SU-DHL-6 (cell line): ENCODE results near the gene CIAO3.

Experiments used
- H2AFZ ChIP-seq: fragments of 200-600 bp; sonication (generic); 2 replicates; pipeline ENCODE4 v1.6.1; 2014; ENCODE audit warnings: low read depth, mild to moderate bottlenecking, moderate library complexity, mixed read lengths, antibody characterized with exemption, low read length; ENCODE audit not compliant: severe bottlenecking
- H3F3A ChIP-seq: fragments of 200-600 bp; shearing (Covaris generic); 2 replicates; pipeline ENCODE4 v1.6.0; 2016; ENCODE audit warnings: antibody characterized with exemption, mild to moderate bottlenecking; ENCODE audit not compliant: insufficient read depth
- H3K27ac ChIP-seq: fragments of 200-600 bp; sonication (generic); 2 replicates; pipeline ENCODE4 v1.5.1; 2016; ENCODE audit warnings: low read depth, mild to moderate bottlenecking, low read length, moderate library complexity, mixed read lengths
- H3K27me3 ChIP-seq: fragments of 200-600 bp; sonication (generic), shearing (Covaris generic); 2 replicates; pipeline ENCODE4 v1.6.0; 2014; ENCODE audit warnings: mild to moderate bottlenecking, low read length
- H3K36me3 ChIP-seq: fragments of 200-600 bp; sonication (generic); 2 replicates; pipeline ENCODE4 v1.6.1; 2014; ENCODE audit warnings: mild to moderate bottlenecking, low read length, mixed read lengths
- H3K4me2 ChIP-seq: fragments of 300-600, 200-600 bp; shearing (Covaris generic), sonication (generic); 2 replicates; pipeline ENCODE4 v1.6.0; 2014; ENCODE audit warnings: low read length, low read depth, mild to moderate bottlenecking; ENCODE audit not compliant: poor library complexity, severe bottlenecking
- H3K4me3 ChIP-seq: fragments of 200-600 bp; sonication (generic); 2 replicates; pipeline ENCODE4 v1.5.1; 2014; ENCODE audit warnings: antibody characterized with exemption, low read length, mild to moderate bottlenecking, mixed read lengths; ENCODE audit not compliant: insufficient read depth, poor library complexity, severe bottlenecking
- H3K79me2 ChIP-seq: fragments of 200-600 bp; sonication (generic); 2 replicates; pipeline ENCODE4 v1.6.1; 2014; ENCODE audit warnings: mild to moderate bottlenecking, low read length, moderate library complexity; ENCODE audit not compliant: insufficient read depth
- H3K9ac ChIP-seq: fragments of 200-600 bp; sonication (generic); 2 replicates; pipeline ENCODE4 v1.7.0; 2014; ENCODE audit warnings: mild to moderate bottlenecking, low read length
- H3K9me2 ChIP-seq: fragments of 200-600 bp; sonication (generic); replicated peaks from 2 replicates; pipeline ENCODE4 v1.6.1; 2014; ENCODE audit warnings: low read length; ENCODE audit not compliant: insufficient read depth
- H3K9me3 ChIP-seq: fragments of 200-600 bp; sonication (generic); 2 replicates; pipeline ENCODE4 v1.6.1; 2014; ENCODE audit warnings: low read length, mixed read lengths; ENCODE audit not compliant: insufficient read depth
- H4K20me1 ChIP-seq: fragments of 200-600 bp; sonication (generic); 2 replicates; pipeline ENCODE4 v1.6.1; 2014; ENCODE audit warnings: low read depth, mild to moderate bottlenecking, antibody characterized with exemption, low read length, moderate library complexity, mixed read lengths
- EZH2phosphoT487 ChIP-seq: fragments of 200-600 bp; sonication (generic), shearing (Covaris generic); conservative IDR thresholded peaks from 2 replicates; pipeline ENCODE4 v1.6.1; 2018; ENCODE audit warnings: mild to moderate bottlenecking, antibody characterized with exemption, low read length, moderate library complexity, mixed read lengths
- TF ChIP-seq, protein P1 (sequence below): fragments of 200-600 bp; sonication (generic); IDR thresholded peaks from one replicate; pipeline ENCODE4 v1.5.1; 2017; ENCODE audit warnings: antibody characterized with exemption, mild to moderate bottlenecking, low read length, moderate library complexity; ENCODE audit not compliant: insufficient read depth, poor library complexity, severe bottlenecking

The CIAO3 gene

DNA sequence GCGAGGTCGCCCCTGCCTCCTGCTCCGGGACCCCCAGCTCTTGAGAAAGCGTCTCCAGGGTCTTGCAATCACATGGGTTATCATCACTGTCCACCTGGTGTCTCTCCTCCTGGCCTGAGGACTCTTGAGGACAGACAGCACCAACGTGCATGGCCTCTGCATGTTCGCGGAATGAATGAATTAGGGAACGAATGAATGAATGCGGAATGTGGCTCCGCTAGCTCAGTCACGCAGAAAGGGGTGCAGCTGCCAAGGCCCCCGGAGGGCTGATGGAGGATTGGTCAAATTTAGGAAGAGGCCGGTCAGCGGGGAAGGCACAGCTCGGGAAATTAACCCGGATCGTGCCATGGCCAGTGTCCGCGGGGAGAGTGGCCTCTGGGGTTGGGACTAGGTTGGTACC, 38.5 kb downstream of the CIAO3 start:
- Histone ChIP-seq H3K79me2 (no peaks in the 10 kb centered on the region), H2AFZ (no peak overlapping the region), H3K4me3 (no peak overlapping the region), H3K9me2 (no peaks in the 10 kb centered on the region), H3K9me3 (no peaks in the 10 kb centered on the region), H4K20me1 (no peaks in the 10 kb centered on the region), H3K36me3 (no peaks in the 10 kb centered on the region), H3K27ac (no peak overlapping the region), H3K9ac (no peak overlapping the region), H3K27me3 (no peaks in the 10 kb centered on the region), H3F3A (no peaks in the 10 kb centered on the region), H3K4me2 (no peak overlapping the region)
- no peak for TF ChIP-seq EZH2phosphoT487
- TF ChIP-seq, protein P1, sequence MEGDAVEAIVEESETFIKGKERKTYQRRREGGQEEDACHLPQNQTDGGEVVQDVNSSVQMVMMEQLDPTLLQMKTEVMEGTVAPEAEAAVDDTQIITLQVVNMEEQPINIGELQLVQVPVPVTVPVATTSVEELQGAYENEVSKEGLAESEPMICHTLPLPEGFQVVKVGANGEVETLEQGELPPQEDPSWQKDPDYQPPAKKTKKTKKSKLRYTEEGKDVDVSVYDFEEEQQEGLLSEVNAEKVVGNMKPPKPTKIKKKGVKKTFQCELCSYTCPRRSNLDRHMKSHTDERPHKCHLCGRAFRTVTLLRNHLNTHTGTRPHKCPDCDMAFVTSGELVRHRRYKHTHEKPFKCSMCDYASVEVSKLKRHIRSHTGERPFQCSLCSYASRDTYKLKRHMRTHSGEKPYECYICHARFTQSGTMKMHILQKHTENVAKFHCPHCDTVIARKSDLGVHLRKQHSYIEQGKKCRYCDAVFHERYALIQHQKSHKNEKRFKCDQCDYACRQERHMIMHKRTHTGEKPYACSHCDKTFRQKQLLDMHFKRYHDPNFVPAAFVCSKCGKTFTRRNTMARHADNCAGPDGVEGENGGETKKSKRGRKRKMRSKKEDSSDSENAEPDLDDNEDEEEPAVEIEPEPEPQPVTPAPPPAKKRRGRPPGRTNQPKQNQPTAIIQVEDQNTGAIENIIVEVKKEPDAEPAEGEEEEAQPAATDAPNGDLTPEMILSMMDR, result no peak

DNA sequence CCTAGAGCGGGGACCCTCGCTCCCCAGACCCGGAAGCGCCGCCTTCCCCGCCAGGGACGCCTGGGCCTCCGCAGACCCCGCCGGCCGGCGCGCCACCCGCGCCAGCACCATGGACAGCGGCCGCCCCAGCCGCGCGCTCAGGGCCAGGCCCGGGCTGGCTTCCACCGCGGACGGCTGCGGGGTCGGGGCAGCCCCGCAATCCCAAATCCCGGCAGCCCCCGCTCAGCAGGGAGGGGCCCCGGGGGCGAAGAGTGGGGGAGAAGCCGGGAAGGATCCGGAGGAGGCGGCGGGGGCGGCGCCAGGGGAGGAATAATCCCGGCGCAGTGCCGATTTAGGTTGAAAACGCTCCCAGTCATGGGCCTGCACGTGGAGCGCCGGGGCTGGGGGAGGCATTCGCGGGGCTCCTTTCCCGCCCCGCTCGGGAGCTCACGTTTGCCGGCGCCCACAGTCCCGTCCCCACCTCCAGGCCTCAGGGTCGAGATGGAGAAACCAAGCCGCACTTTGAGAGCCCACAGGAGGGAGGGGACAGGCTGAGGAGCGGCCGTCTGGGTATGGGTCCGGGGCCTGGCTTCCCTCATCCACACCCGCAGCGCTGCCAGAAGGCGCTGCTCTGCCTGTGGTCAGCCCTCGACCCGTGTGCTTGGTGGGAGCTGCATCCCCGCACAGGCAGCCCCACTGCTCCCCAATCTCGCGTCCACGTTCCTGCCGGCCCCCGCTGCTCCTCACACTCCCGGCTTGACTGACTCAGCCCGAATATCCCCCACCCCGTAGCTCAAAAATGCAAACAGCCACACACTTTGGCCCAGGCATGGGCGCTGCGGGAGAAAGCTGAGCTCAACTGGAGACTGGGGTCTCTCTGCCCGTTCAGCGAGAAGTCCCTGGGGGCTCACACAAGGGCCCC, 39.9 kb downstream of the CIAO3 start:
- no peak overlapping the region for H3K4me3 ChIP-seq
- H3K9ac ChIP-seq, result no peak overlapping the region
- H3K36me3 ChIP-seq, result no peaks in the 10 kb centered on the region
- H4K20me1 ChIP-seq, result no peaks in the 10 kb centered on the region
- H3K9me2 ChIP-seq, result no peaks in the 10 kb centered on the region
- H2AFZ ChIP-seq, result no peak overlapping the region
- no peaks in the 10 kb centered on the region for H3K79me2 ChIP-seq
- TF ChIP-seq EZH2phosphoT487, result no peak
- TF ChIP-seq, protein P1, result no peak
- H3F3A ChIP-seq, result no peaks in the 10 kb centered on the region
- H3K27me3 ChIP-seq, result no peaks in the 10 kb centered on the region
- no peaks in the 10 kb centered on the region for H3K9me3 ChIP-seq
- H3K4me2 ChIP-seq, result no peak overlapping the region
- H3K27ac ChIP-seq, result no peak overlapping the region

DNA sequence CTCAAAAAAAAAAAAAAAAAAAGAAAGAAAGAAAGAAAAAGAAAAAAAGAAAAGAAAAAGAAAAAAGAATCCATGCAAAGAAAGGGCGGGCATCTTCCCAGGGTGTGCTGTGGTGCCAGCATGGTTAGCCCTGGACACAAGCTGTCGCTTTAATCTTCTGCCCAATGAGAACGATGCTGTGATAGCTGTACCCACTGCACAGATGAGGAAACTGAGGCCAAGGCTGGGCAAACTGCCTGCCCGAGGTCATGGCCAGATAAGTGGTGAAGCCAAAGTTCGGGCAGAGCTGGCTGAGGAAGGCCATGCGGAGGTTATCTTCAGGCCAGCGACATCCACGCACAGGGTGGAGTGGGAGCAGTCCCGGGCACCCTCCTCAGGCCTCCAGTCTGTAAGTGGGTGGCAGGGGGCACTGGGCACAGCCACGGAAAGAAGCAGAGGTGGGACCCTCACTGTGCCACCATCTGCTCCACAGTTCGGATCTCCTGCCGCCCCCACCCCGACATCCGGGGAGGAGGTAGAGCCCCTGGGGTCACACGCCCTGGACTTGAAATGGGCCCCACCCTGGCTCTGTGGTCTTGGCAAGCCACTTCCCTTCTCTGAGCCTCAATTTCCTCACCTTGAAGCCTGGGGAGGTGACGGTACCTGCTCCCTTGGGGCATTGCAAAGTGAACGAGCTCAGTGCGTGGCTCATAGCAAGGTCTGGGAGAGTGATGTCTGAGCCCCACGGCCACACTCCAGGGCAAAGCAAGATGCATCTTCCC, 41.7 kb downstream of the CIAO3 start:
- Histone ChIP-seq H3K9ac (no peak overlapping the region), H3F3A (no peaks in the 10 kb centered on the region), H3K27me3 (no peaks in the 10 kb centered on the region), H3K4me3 (no peak overlapping the region), H2AFZ (no peak overlapping the region), H3K36me3 (no peaks in the 10 kb centered on the region), H3K79me2 (no peaks in the 10 kb centered on the region), H3K27ac (no peak overlapping the region), H3K9me3 (no peaks in the 10 kb centered on the region), H3K9me2 (no peaks in the 10 kb centered on the region), H4K20me1 (no peaks in the 10 kb centered on the region), H3K4me2 (no peak overlapping the region)
- TF ChIP-seq, protein P1, result no peak
